Stimulated activated CD4-positive, alpha-beta T cell treated with anti-CD3 and anti-CD28 coated beads, TNF-alpha, amount 100 ng/mL, for 24 hours (primary cell): ENCODE measurements around the gene UBA5.

Experiments
- DNase-seq, 3 experiments: peaks; one replicate each; pipeline ENCODE4 v3.0.0-alpha.2; 2020; ENCODE audit warnings: low read depth in 3 of 3

The UBA5 gene

GRCh38 chr3:132654190-132654589 lies 5.9 kb upstream of the UBA5 start:
- DNase-seq, result no peak

GRCh38 chr3:132654721-132655120 lies 5.4 kb upstream of the UBA5 start:
- no peak for DNase-seq

- no peak for DNase-seq
Measured at GRCh38 chr3:132655471-132655870, 4.7 kb upstream of the UBA5 start.

GRCh38 chr3:132657869-132658747 lies 2.0 kb upstream of the UBA5 start:
- DNase-seq, result no peak

- no peak for DNase-seq
Measured at GRCh38 chr3:132659000-132659364, 1.1 kb upstream of the UBA5 start.

- DNase-seq, result peak in 1 of 3 experiments; percentile 29
Measured at GRCh38 chr3:132659365-132660051, 621 bp upstream of the UBA5 start, which contains the start of gene ACAD11. TSS of gene ACAD11 (minus strand) at chr3:132659809. CDS start at chr3:132659751, 58 bp downstream.

- no peak for DNase-seq
Measured at GRCh38 chr3:132660811-132661070, 612 bp downstream of the UBA5 start.

- DNase-seq, result no peak
Measured at GRCh38 chr3:132661101-132661500, 972 bp downstream of the UBA5 start.

GRCh38 chr3:132662212-132662611 lies 2.1 kb downstream of the UBA5 start:
- no peak for DNase-seq

- no peak for DNase-seq
Measured at GRCh38 chr3:132665230-132665745, 5.2 kb downstream of the UBA5 start.

- no peak for DNase-seq
Measured at GRCh38 chr3:132669256-132669777, 9.2 kb downstream of the UBA5 start.

- DNase-seq, result no peak
Measured at GRCh38 chr3:132675408-132675807, 15.3 kb downstream of the UBA5 start.

- DNase-seq, result no peak
Measured at GRCh38 chr3:132679911-132680310, 19.8 kb downstream of the UBA5 start.

- DNase-seq, result no peak
Measured at GRCh38 chr3:132681421-132681820, 21.3 kb downstream of the UBA5 start.

- no peak for DNase-seq
Measured at GRCh38 chr3:132682201-132682600, 22.1 kb downstream of the UBA5 start.

GRCh38 chr3:132690040-132690439 lies 29.9 kb downstream of the UBA5 start:
- no peak for DNase-seq

- no peak for DNase-seq
Measured at GRCh38 chr3:132694991-132695390, 34.9 kb downstream of the UBA5 start.

GRCh38 chr3:132695422-132695821 lies 35.3 kb downstream of the UBA5 start:
- no peak for DNase-seq

- no peak for DNase-seq
Measured at GRCh38 chr3:132703733-132704132, 43.6 kb downstream of the UBA5 start.

GRCh38 chr3:132709761-132710160 lies 49.6 kb downstream of the UBA5 start:
- no peak for DNase-seq

GRCh38 chr3:132710311-132710710 lies 50.2 kb downstream of the UBA5 start:
- DNase-seq, result no peak

GRCh38 chr3:132713977-132714727 lies 54.0 kb downstream of the UBA5 start:
- DNase-seq, result no peak
